HepG2 (cell line): ENCODE measurements around the gene AHSA1. TPM values are rescaled to one million over a fixed set of nuclear protein-coding genes. Genes with fewer than 3 reads are reported as not detected.
A peak's percentile ranks its signal among the peaks of the same experiment; 100 is the strongest.

Experiments
- BRCA1 ChIP-seq: sonication (generic); formaldehyde crosslinking; IDR thresholded peaks from 2 replicates; pipeline ENCODE4 v1.4.0; 2020; ENCODE audit warnings: missing genetic modification reagents
- CAMTA2 ChIP-seq: sonication (generic); formaldehyde crosslinking; IDR thresholded peaks from 2 replicates; pipeline ENCODE4 v1.4.0; 2020; ENCODE audit warnings: mild to moderate bottlenecking, missing genetic modification reagents, borderline replicate concordance
- ELF3 ChIP-seq: IDR thresholded peaks from 2 replicates; pipeline ENCODE4 v1.6.1; 2016; ENCODE audit warnings: missing genetic modification reagents, missing compliant biosample characterization
- HNF4A ChIP-seq: sonication (generic); formaldehyde crosslinking; IDR thresholded peaks from 2 replicates; pipeline ENCODE4 v1.4.0; 2020; ENCODE audit warnings: missing genetic modification reagents
- IKZF4 ChIP-seq: sonication (generic); formaldehyde crosslinking; IDR thresholded peaks from 2 replicates; pipeline ENCODE4 v1.5.1; 2020; ENCODE audit warnings: borderline replicate concordance, mild to moderate bottlenecking, low read depth, missing genetic modification reagents; ENCODE audit errors: not compliant biosample characterization
- KLF13 ChIP-seq: sonication (generic); formaldehyde crosslinking; IDR thresholded peaks from 2 replicates; pipeline ENCODE4 v1.4.0; 2020; ENCODE audit warnings: mild to moderate bottlenecking, missing genetic modification reagents
- NFYC ChIP-seq: IDR thresholded peaks from 2 replicates; pipeline ENCODE4 v1.6.1; 2016; ENCODE audit warnings: missing genetic modification reagents, missing compliant biosample characterization
- SETDB1 ChIP-seq: sonication (generic); formaldehyde crosslinking; IDR thresholded peaks from 2 replicates; pipeline ENCODE4 v1.5.1; 2020; ENCODE audit warnings: missing genetic modification reagents, mild to moderate bottlenecking, borderline replicate concordance
- SIN3B ChIP-seq: fragments of 150-350 bp; IDR thresholded peaks from 2 replicates; pipeline ENCODE4 v1.6.1; 2014; ENCODE audit warnings: low read length
- U2AF1 ChIP-seq: fragments of 200-400 bp; formaldehyde crosslinking; optimal IDR thresholded peaks from 2 replicates; pipeline ENCODE3; 2017; ENCODE audit warnings: mild to moderate bottlenecking, low read depth, low read length
- ZEB1 ChIP-seq: IDR thresholded peaks from 2 replicates; pipeline ENCODE4 v1.6.1; 2012; ENCODE audit warnings: mild to moderate bottlenecking, low read depth, inconsistent platforms; ENCODE audit not compliant: insufficient replicate concordance
- ZFYVE20 ChIP-seq: sonication (generic); formaldehyde crosslinking; IDR thresholded peaks from 2 replicates; pipeline ENCODE4 v1.8.0; 2023; ENCODE audit warnings: low read depth, mild to moderate bottlenecking, moderate library complexity, missing genetic modification reagents, borderline replicate concordance
- ZNF256 ChIP-seq: sonication (generic); formaldehyde crosslinking; conservative IDR thresholded peaks from 2 replicates; pipeline ENCODE4 v1.4.0; 2020; ENCODE audit warnings: missing genetic modification reagents
- ZNF337 ChIP-seq: sonication (generic); formaldehyde crosslinking; IDR thresholded peaks from 2 replicates; pipeline ENCODE4 v1.5.1; 2020; ENCODE audit warnings: missing genetic modification reagents, low read depth, mild to moderate bottlenecking, borderline replicate concordance
- ZNF441 ChIP-seq: sonication (generic); formaldehyde crosslinking; IDR thresholded peaks from 2 replicates; pipeline ENCODE4 v1.7.0; 2021; ENCODE audit warnings: missing genetic modification reagents, borderline replicate concordance
- ZNF792 ChIP-seq: IDR thresholded peaks from 2 replicates; pipeline ENCODE4 v1.6.1; 2016
- ZNF879 ChIP-seq: sonication (generic); formaldehyde crosslinking; IDR thresholded peaks from 2 replicates; pipeline ENCODE4 v1.8.1; 2023; ENCODE audit warnings: missing genetic modification reagents
- ZSCAN9 ChIP-seq: IDR thresholded peaks from 2 replicates; pipeline ENCODE4 v1.6.1; 2016; ENCODE audit warnings: borderline replicate concordance
- polyA plus RNA-seq, 8 experiments: library from polyadenylated mRNA; depleted of rRNA in 3 of 8; stranded (reverse) in 7 of 8; unstranded in 1 of 8; fragments of >200 nt; fragmentation: Illumina TruSeq in 4 of 8; extraction: Trizol in 4 of 8; gene quantifications; 2 replicates each; pipeline versions ENCODE4 v1.2.1 to v1.2.3, GENCODE V29; 2011 to 2016; ENCODE audit warnings: low read depth in 4 of 8, missing spikeins in 1 of 8, mixed read lengths in 1 of 8; ENCODE audit not compliant: insufficient read depth in 1 of 8
- total RNA-seq, 5 experiments: library from RNA; depleted of rRNA; stranded (reverse); fragments of >200 nt; fragmentation: Illumina TruSeq; extraction: Trizol; gene quantifications; 2 replicates each; pipeline ENCODE4 v1.2.3, GENCODE V29; 2016; ENCODE audit warnings: low read depth in 1 of 5
- TF ChIP-seq, protein P1 (sequence below): IDR thresholded peaks from 2 replicates; pipeline ENCODE4 v1.6.1; 2016; ENCODE audit warnings: low read depth, missing genetic modification reagents, missing compliant biosample characterization
- TF ChIP-seq, protein P2 (sequence below): sonication (generic); formaldehyde crosslinking; IDR thresholded peaks from 2 replicates; pipeline ENCODE4 v1.4.0; 2020; ENCODE audit warnings: mild to moderate bottlenecking, missing genetic modification reagents, borderline replicate concordance
- TF ChIP-seq, protein P3 (sequence below): sonication (generic); formaldehyde crosslinking; IDR thresholded peaks from 2 replicates; pipeline ENCODE4 v1.5.0; 2020; ENCODE audit warnings: missing genetic modification reagents

Gene AHSA1
- total and polyA plus RNA-seq, 2 of the 13 experiments (the other 11 are each of a cell fraction or from before 2014, with no cell fraction given): 113 to 241 TPM

DNA sequence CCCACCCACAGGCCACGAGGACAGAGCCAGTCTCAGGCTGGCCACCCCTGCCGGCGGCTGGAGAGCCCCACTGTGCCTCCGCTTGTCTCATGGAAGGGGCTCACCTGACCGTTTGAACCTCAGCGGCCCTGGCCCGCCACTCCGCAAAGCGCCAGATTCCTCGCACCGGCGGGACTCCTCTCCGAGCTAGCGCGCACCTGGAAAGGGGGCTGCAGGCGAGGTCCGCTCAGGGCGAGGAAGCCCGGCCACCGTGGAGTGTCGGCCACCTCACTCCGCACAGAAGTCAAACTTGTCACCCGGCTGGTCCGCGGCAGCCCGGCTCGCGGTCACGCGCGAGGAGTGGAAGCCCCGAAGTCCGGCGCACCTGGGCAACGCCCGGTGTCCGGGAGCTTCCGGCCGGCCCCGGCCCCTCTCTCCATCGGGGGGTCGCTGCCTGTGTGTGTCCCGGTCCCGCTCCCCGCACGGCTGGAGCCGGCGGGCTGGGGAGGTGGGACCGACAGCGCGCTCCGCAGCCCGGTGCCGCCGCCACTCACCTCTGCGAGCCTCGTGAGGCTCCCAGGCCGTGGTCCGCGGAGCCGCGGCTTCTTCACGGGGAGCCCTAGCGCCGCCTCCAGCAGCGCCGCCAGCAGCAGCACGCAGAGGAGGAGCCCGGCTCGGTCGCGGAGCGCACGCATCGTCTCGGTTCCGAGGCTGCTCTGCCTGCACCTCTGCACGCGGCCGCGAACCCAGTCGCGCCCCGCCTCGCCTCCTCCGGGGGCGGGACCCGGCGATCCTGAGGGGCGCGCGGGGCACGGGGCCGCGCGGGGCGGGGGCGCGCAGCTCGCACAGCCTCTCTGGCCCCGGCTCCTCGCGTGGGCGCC lies 40.5 kb downstream of the AHSA1 start, which contains the start of gene ISM2 (continued):
- TF ChIP-seq, protein P1, sequence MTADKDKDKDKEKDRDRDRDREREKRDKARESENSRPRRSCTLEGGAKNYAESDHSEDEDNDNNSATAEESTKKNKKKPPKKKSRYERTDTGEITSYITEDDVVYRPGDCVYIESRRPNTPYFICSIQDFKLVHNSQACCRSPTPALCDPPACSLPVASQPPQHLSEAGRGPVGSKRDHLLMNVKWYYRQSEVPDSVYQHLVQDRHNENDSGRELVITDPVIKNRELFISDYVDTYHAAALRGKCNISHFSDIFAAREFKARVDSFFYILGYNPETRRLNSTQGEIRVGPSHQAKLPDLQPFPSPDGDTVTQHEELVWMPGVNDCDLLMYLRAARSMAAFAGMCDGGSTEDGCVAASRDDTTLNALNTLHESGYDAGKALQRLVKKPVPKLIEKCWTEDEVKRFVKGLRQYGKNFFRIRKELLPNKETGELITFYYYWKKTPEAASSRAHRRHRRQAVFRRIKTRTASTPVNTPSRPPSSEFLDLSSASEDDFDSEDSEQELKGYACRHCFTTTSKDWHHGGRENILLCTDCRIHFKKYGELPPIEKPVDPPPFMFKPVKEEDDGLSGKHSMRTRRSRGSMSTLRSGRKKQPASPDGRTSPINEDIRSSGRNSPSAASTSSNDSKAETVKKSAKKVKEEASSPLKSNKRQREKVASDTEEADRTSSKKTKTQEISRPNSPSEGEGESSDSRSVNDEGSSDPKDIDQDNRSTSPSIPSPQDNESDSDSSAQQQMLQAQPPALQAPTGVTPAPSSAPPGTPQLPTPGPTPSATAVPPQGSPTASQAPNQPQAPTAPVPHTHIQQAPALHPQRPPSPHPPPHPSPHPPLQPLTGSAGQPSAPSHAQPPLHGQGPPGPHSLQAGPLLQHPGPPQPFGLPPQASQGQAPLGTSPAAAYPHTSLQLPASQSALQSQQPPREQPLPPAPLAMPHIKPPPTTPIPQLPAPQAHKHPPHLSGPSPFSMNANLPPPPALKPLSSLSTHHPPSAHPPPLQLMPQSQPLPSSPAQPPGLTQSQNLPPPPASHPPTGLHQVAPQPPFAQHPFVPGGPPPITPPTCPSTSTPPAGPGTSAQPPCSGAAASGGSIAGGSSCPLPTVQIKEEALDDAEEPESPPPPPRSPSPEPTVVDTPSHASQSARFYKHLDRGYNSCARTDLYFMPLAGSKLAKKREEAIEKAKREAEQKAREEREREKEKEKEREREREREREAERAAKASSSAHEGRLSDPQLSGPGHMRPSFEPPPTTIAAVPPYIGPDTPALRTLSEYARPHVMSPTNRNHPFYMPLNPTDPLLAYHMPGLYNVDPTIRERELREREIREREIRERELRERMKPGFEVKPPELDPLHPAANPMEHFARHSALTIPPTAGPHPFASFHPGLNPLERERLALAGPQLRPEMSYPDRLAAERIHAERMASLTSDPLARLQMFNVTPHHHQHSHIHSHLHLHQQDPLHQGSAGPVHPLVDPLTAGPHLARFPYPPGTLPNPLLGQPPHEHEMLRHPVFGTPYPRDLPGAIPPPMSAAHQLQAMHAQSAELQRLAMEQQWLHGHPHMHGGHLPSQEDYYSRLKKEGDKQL (CRISPR knock-in tag): no peak
- TF ChIP-seq ZSCAN9 (CRISPR knock-in tag) (0 out of 2 replicates have a peak, but pooled peaks have one; percentile 47), SIN3B (no peak), SETDB1 (CRISPR knock-in tag) (no peak), ZNF792 (peak; percentile 4), ZEB1 (no peak), ZNF879 (CRISPR knock-in tag) (0 out of 2 replicates have a peak, but pooled peaks have one; percentile 75), ZNF337 (CRISPR knock-in tag) (no peak), ZFYVE20 (no peak), ELF3 (CRISPR knock-in tag) (peak; percentile 42; the same call in 1 of the 2 replicates), IKZF4 (CRISPR knock-in tag) (peak; percentile 91), HNF4A (CRISPR knock-in tag) (no peak), U2AF1 (no peak), BRCA1 (CRISPR knock-in tag) (no peak), NFYC (CRISPR knock-in tag) (no peak), ZNF441 (peak; percentile 85), CAMTA2 (peak; percentile 50; the same call in 1 of the 2 replicates), ZNF256 (CRISPR knock-in tag) (no peak), KLF13 (CRISPR knock-in tag) (no peak)
- TF ChIP-seq, protein P2, sequence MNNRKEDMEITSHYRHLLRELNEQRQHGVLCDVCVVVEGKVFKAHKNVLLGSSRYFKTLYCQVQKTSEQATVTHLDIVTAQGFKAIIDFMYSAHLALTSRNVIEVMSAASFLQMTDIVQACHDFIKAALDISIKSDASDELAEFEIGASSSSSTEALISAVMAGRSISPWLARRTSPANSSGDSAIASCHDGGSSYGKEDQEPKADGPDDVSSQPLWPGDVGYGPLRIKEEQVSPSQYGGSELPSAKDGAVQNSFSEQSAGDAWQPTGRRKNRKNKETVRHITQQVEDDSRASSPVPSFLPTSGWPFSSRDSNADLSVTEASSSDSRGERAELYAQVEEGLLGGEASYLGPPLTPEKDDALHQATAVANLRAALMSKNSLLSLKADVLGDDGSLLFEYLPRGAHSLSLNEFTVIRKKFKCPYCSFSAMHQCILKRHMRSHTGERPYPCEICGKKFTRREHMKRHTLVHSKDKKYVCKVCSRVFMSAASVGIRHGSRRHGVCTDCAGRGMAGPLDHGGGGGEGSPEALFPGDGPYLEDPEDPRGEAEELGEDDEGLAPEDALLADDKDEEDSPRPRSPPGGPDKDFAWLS: no peak
- TF ChIP-seq, protein P3, sequence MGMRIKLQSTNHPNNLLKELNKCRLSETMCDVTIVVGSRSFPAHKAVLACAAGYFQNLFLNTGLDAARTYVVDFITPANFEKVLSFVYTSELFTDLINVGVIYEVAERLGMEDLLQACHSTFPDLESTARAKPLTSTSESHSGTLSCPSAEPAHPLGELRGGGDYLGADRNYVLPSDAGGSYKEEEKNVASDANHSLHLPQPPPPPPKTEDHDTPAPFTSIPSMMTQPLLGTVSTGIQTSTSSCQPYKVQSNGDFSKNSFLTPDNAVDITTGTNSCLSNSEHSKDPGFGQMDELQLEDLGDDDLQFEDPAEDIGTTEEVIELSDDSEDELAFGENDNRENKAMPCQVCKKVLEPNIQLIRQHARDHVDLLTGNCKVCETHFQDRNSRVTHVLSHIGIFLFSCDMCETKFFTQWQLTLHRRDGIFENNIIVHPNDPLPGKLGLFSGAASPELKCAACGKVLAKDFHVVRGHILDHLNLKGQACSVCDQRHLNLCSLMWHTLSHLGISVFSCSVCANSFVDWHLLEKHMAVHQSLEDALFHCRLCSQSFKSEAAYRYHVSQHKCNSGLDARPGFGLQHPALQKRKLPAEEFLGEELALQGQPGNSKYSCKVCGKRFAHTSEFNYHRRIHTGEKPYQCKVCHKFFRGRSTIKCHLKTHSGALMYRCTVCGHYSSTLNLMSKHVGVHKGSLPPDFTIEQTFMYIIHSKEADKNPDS (CRISPR knock-in tag): no peak
